ENCODE measurements around the gene LPP.
A peak's percentile ranks its signal among the peaks of the same experiment; 100 is the strongest.
"Not testable (repeated sequence)": the region's sequence is repeated elsewhere in the genome, so short reads cannot be mapped to it uniquely, and the experiment has no call there.

Gene LPP

DNA sequence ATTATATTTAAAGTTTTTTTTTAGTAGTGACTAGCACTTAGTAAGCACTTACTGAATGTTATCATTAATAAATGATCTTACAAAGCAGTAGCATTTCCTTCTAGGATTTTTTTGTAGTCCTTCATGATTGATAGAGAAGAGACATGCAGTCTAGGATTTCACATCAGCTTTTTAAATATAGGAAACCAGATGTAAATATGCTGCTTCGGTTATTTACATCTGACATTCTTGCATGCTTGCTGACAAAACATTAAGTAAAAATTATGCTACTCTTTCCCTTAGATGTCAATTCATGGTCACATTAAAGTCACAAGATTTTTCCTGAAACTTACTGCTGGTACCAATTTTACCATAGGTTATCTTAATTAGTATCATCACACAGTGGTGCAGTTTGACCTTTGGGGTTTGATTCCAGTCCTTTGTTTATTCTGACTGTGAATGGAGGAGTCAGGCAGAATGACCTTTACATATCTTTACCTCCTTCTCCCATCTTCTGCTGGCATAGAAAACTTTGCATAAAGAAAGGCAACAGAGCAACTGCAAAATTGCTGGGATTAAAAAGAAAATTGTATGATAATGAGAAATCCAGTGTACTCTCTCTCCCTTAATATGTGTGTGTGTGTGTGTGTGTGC is 286.5 kb downstream of the LPP start:
- Mint-ChIP-seq H3K36me3 (ENCODE audit: insufficient read depth) (no peaks in the 10 kb centered on the region), H3K4me3 (peak overlapping the region in 1 of 2 donors; percentile 62), H3K4me1 (ENCODE audit: low read depth in 2 of 2) (peaks cover 37 to 79% of the 10 kb centered on the region in 2 donors), H3K27me3 (no peaks in the 10 kb centered on the region), H3K27ac (peak overlapping the region; percentile 34 to 64), H3K9me3 (no peaks in the 10 kb centered on the region)
- DNase-seq (no peak), ATAC-seq (replicated peaks) (no peak)

DNA sequence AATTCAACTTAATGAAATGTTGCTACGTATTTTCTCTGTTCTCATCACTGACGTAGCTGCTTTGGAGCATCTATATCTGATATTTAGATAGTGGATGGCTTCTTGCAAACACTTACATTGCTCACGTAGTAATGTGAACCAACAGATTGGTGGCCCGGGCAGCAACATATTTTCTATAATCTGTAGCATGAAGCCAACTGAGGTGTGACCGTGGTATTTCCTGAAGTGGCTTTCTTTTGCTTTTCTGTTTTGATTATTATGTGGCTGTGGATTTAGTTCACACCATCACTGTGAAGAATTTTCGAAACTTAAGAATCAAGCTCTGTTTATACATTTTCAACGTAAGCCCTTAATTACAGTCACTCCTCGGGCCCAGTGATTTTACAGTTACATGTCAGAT is 288.5 kb downstream of the LPP start:
- Mint-ChIP-seq H3K4me3 (peak overlapping the region; percentile 53 to 64), H3K27me3 (no peaks in the 10 kb centered on the region), H3K4me1 (ENCODE audit: low read depth in 2 of 2) (peaks cover 51 to 81% of the 10 kb centered on the region in 2 donors), H3K27ac (peak overlapping the region; percentile 79 to 83), H3K9me3 (no peaks in the 10 kb centered on the region), H3K36me3 (ENCODE audit: insufficient read depth) (peaks cover 3% of the 10 kb centered on the region)
- peak; percentile 34 for ATAC-seq (replicated peaks)
- DNase-seq: no peak

DNA sequence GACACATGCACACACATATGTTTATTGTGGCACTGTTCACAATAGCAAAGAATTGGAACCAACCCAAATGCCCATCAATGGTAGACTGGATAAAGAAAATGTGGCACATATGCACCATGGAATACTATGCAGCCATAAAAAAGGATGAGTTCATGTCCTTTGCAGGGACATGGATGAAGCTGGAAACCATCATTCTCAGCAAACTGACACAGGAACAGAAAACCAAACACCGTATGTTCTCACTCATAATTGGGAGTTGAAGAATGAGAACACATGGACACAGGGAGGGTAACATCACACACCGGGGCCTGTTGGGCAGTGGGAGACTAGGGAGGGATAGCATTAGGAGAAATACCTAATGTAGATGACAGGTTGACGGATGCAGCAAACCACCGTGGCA is 291.2 kb downstream of the LPP start:
- not testable (repeated sequence) for ATAC-seq (replicated peaks); H3K9me3 Mint-ChIP-seq; DNase-seq; H3K27me3 Mint-ChIP-seq; H3K27ac Mint-ChIP-seq; H3K36me3 Mint-ChIP-seq (ENCODE audit: insufficient read depth)
- peaks cover 32 to 60% of the 10 kb centered on the region in 2 donors for H3K4me1 Mint-ChIP-seq (ENCODE audit: low read depth in 2 of 2)
- H3K4me3 Mint-ChIP-seq: peak overlapping the region in 1 of 2 donors; percentile 20

DNA sequence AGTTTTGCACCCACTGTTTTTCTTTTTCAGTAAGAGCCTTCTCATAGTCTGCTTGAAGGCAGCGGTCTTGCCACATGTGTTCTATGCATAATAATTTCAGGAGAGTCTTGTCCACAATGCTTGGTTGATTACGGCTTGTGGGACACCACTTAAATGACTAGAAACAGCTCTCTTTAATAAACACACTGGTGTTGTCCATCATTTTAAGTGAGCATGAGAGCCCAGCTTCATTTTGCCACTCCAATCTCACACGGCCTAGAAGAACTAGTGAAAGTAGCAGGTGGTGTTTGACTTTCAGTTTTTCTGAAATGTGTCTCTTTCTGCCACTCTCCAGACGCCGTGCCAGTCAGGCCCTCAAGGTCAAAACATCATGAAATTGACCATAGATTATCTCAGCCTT is 292.1 kb downstream of the LPP start:
- no peaks in the 10 kb centered on the region for H3K27me3 Mint-ChIP-seq
- H3K9me3 Mint-ChIP-seq: no peaks in the 10 kb centered on the region
- H3K4me3 Mint-ChIP-seq: peak overlapping the region; percentile 37 to 63
- ATAC-seq (replicated peaks) (peak; percentile 22), DNase-seq (no peak)
- H3K27ac Mint-ChIP-seq: peak overlapping the region; percentile 65 to 68
- H3K36me3 Mint-ChIP-seq (ENCODE audit: insufficient read depth): peaks cover 3% of the 10 kb centered on the region
- H3K4me1 Mint-ChIP-seq (ENCODE audit: low read depth in 2 of 2): peaks cover 28 to 52% of the 10 kb centered on the region in 2 donors

DNA sequence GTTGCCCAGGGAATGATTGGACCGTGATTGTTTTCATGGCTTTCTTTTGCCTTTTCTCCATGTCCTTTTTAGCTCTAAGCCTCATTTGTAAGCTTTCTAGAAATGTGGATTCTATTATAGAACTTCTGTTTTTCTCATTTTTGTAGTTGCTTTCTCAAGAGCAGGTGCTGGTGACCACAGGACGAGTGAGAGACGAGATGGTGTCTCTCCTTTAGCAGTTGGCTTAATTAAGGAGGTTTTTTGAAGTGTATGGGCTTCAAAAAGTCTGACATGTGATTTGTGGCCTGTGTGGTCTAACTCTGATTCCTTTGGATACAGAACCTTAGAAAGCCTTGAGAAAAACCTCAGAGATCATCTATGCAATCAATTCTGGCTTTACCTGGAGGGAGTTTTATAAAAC is 292.8 kb downstream of the LPP start:
- ATAC-seq (replicated peaks) (peak; percentile 52), DNase-seq (no peak)
- Mint-ChIP-seq H3K9me3 (no peaks in the 10 kb centered on the region), H3K4me1 (ENCODE audit: low read depth in 2 of 2) (peaks cover 31 to 53% of the 10 kb centered on the region in 2 donors), H3K27ac (peak overlapping the region in 1 of 2 donors; percentile 65), H3K27me3 (no peaks in the 10 kb centered on the region), H3K36me3 (ENCODE audit: insufficient read depth) (peaks cover 3% of the 10 kb centered on the region), H3K4me3 (peak overlapping the region; percentile 37 to 63)

DNA sequence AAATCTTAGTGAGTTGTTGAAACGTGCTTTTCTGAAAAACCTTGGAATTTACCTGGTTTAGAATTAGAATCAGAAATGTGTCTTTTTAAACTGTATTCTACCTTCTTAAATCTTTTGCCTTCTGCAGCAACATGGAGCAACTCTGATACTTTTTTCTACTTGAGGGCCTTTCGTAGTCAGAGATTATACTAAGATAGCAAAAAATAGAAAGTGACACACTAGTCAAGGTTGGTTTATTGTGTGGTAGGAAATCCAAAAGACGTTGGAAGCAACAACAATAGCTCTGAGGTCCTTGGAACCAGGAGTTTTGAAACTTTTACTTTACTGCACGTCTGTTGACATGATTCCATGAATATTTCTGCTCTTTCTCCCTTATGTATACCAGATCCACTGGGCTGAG is 294.9 kb downstream of the LPP start:
- DNase-seq (no peak), ATAC-seq (replicated peaks) (no peak)
- H3K27me3 Mint-ChIP-seq: no peaks in the 10 kb centered on the region
- H3K36me3 Mint-ChIP-seq (ENCODE audit: insufficient read depth): peaks cover 6% of the 10 kb centered on the region
- no peaks in the 10 kb centered on the region for H3K9me3 Mint-ChIP-seq
- H3K4me1 Mint-ChIP-seq (ENCODE audit: low read depth in 2 of 2): peaks cover 25 to 43% of the 10 kb centered on the region in 2 donors
- no peak overlapping the region for H3K4me3 Mint-ChIP-seq
- H3K27ac Mint-ChIP-seq: no peak overlapping the region

DNA sequence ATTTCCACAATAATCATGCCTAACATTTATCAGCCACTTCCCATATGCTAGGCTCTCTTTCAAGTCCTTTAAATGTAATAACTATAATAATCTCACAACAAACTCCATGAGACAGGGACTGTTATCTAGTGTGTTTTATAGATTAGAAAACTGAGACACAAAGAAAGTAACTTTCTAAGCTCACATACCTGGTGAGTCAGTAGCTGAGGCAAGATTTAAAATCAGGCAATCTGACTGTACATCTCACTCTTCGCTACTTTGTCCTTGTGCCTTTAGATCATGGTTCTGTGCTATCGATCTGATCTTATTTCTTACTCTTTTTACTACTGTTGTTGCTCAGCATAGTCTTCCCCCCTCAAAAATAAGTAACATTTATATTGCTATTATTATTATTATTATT is 295.5 kb downstream of the LPP start:
- H3K36me3 Mint-ChIP-seq (ENCODE audit: insufficient read depth): peaks cover 6% of the 10 kb centered on the region
- no peak overlapping the region for H3K4me3 Mint-ChIP-seq
- peaks cover 26 to 42% of the 10 kb centered on the region in 2 donors for H3K4me1 Mint-ChIP-seq (ENCODE audit: low read depth in 2 of 2)

DNA sequence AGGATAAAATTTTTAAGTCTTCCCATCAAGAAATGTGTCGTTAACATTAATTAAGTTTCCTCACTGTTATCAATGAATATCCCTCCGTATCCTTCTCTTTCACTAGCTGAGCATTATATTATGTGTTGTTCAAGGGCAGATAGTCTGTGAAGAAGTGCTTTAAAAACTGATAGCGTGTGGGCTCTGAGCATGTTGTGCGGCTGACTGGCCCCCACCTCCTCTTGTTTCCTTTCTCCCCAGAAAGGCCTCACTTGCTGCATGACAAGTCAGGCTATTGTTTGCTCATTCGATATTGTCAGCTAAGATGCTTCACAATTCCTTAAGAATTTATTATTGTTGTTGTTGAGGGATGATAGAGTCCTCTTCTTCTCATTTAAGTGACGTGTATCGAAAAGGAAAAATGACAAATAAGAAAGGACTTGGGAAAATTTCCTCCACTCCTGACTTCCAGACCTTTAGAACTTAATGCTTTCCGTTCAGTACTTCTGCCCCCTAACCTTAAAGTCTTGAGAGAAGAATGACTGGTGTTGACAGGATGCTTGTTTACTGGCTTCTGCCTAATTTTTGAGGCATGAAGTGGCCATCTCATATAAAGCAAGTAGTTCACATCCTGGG is 298.3 kb downstream of the LPP start:
- Mint-ChIP-seq H3K27ac (no peak overlapping the region), H3K9me3 (no peaks in the 10 kb centered on the region), H3K27me3 (no peaks in the 10 kb centered on the region), H3K4me3 (no peak overlapping the region), H3K4me1 (ENCODE audit: low read depth in 2 of 2) (peaks cover 12 to 27% of the 10 kb centered on the region in 2 donors), H3K36me3 (ENCODE audit: insufficient read depth) (peaks cover 8% of the 10 kb centered on the region)
- no peak for DNase-seq
- no peak for ATAC-seq (replicated peaks)

More for the DNA sequence above, 295.5 kb downstream of the LPP start:
- ATAC-seq (replicated peaks): no peak
- Mint-ChIP-seq H3K27me3 (no peaks in the 10 kb centered on the region), H3K27ac (no peak overlapping the region), H3K9me3 (no peaks in the 10 kb centered on the region)
- DNase-seq: no peak

DNA sequence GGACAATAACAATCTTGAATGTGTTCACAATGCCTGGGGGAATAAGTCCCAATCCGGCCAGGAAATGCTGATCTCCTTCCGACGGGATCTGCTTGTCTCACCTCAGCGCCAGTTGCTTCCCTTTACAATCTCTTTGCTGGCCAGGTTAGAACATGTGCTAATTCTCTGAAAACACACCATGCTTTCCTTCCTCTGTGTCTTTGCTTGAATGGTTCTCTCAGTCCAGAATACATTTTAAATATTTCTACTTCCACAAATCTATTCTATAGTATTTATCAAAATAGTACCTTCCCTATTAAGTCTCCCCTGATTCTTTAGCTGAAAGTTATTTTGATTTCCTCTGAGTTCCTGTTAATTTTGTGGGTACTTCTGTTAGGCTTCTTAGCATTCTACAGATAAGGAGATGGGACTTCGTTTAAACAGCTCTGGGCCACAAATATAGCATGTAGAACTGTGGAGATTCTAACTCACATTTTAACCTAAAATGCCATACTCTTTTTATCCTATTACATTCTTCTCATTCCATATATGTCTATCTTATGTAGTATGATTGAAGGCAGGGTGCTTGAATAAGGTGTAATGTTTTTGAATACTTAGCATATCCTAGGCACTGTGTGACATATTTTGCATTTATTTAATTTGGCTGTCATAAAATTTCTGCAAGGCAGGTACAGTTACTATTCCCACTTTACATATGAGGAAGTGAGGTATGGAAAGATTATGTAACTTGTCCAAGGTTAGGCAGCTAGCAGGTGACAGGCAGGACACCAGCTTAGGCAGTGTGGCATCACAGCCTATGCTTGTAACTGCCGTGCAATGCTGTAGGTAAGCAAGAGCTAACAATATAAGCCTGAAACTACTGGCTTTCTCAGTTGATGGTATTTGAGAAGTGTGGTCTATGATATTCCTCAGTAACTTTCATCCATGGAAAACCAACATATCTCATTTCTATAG is 299.8 kb downstream of the LPP start:
- Mint-ChIP-seq H3K9me3 (no peaks in the 10 kb centered on the region), H3K4me3 (no peak overlapping the region)

DNA sequence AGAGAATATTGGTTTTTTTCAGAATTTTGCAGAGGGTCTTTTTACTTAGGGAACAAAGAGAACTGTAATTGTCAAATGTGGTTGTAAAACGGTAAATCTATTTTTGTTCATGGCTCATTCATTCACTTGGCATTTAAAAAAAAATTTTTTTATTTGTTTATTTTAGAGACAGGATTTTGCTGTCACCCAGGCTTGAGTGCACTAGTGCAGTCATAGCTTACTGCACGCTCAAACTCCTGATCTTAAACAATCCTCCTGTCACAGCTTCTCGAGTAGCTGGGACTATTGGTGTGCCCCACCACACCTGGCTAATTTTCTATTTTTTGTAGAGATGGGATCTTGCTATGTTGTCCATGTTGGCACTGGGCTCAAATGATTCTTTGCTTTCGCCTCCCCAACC is 301.8 kb downstream of the LPP start:
- H3K4me3 Mint-ChIP-seq: no peak overlapping the region
- no peak overlapping the region for H3K27ac Mint-ChIP-seq
- no peak for DNase-seq
- no peaks in the 10 kb centered on the region for H3K9me3 Mint-ChIP-seq
- peaks cover 14 to 30% of the 10 kb centered on the region in 2 donors for H3K4me1 Mint-ChIP-seq (ENCODE audit: low read depth in 2 of 2)
- no peaks in the 10 kb centered on the region for H3K27me3 Mint-ChIP-seq
- H3K36me3 Mint-ChIP-seq (ENCODE audit: insufficient read depth): peaks cover 7% of the 10 kb centered on the region
- no peak for ATAC-seq (replicated peaks)

More for the DNA sequence above, 299.8 kb downstream of the LPP start:
- no peak for ATAC-seq (replicated peaks)
- no peak overlapping the region for H3K27ac Mint-ChIP-seq
- peaks cover 12 to 27% of the 10 kb centered on the region in 2 donors for H3K4me1 Mint-ChIP-seq (ENCODE audit: low read depth in 2 of 2)
- no peak for DNase-seq
- H3K27me3 Mint-ChIP-seq: no peaks in the 10 kb centered on the region
- peaks cover 7% of the 10 kb centered on the region for H3K36me3 Mint-ChIP-seq (ENCODE audit: insufficient read depth)

DNA sequence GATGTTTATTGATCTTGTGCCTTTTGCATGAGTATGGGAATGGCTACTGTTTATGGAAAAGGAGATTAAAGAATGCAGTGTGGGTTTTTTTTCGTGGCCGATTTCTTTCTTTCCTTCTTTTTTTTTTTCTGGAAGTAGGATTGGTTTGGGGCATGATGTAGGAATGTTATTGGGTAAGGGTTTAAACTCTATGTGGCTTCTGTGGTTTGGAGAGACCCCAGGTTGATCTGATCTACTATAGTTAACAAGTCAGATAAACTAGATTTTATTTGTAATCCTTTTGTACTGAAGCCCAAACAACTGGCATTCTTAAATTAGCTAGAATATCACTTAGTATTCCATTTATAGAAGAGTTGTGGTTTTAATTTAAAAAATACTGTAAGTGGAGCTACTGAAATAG is 304.8 kb downstream of the LPP start:
- no peak for DNase-seq
- Mint-ChIP-seq H3K36me3 (ENCODE audit: insufficient read depth) (peaks cover 4% of the 10 kb centered on the region), H3K27ac (no peak overlapping the region), H3K4me3 (no peak overlapping the region), H3K9me3 (no peaks in the 10 kb centered on the region), H3K27me3 (no peaks in the 10 kb centered on the region), H3K4me1 (ENCODE audit: low read depth in 2 of 2) (peaks cover 7 to 19% of the 10 kb centered on the region in 2 donors)
- ATAC-seq (replicated peaks): no peak

DNA sequence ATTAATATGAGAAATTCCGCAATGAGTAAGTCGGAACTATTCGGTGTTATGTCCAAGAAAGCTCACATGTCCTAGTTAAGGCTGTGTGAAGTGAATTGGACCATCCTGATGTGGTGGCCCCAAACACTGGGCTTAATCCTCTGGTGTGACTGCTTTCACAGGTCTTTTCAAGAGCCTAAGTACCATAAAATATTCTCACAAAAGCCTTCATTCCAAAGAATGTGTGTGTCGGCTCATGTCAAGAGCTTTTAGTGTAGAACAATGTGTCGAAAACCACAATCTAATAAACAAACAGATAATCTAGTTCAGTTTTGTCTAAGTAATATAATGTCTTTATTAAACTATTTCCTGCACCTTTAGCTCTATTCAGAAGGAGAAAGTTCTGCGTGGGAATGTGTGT is 311.4 kb downstream of the LPP start:
- no peak overlapping the region for H3K4me3 Mint-ChIP-seq
- ATAC-seq (replicated peaks) (no peak), DNase-seq (no peak)
- H3K27ac Mint-ChIP-seq: no peak overlapping the region
- no peaks in the 10 kb centered on the region for H3K9me3 Mint-ChIP-seq
- no peaks in the 10 kb centered on the region for H3K27me3 Mint-ChIP-seq
- no peaks in the 10 kb centered on the region for H3K36me3 Mint-ChIP-seq (ENCODE audit: insufficient read depth)
- H3K4me1 Mint-ChIP-seq (ENCODE audit: low read depth in 2 of 2): peaks cover 7 to 16% of the 10 kb centered on the region in 2 donors

DNA sequence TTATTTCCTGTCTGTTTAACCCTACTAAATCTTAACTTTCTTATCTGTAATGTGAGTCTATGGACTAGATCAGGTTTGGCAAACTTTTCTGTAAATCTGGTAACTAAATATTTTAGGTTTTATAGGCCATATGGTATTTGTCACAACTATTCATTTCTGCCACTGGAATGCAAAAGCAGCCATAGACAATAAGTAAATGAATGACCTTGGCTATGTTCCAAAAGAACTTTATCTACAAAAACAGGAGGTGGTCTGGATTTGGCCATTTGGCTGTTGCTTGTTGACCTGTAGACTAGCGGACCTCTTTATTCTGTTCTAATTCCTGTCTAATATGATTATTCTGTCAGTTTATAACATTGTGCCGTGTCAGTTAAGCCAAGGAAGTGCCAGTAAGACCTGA is 314.2 kb downstream of the LPP start:
- Mint-ChIP-seq H3K9me3 (no peaks in the 10 kb centered on the region), H3K4me3 (no peak overlapping the region), H3K36me3 (ENCODE audit: insufficient read depth) (no peaks in the 10 kb centered on the region), H3K27ac (no peak overlapping the region), H3K4me1 (ENCODE audit: low read depth in 2 of 2) (peaks cover 6 to 20% of the 10 kb centered on the region in 2 donors), H3K27me3 (no peaks in the 10 kb centered on the region)
- ATAC-seq (replicated peaks) (no peak), DNase-seq (no peak)
